Activated B cell treated with CpG ODN at 0.5 μM for 24 hours (primary cell): ENCODE measurements around the gene TLE2. TPM values are rescaled to one million over a fixed set of nuclear protein-coding genes. Genes with fewer than 3 reads are reported as not detected.

Experiments used
- ATAC-seq: fragments of 200-7000 bp; cut with Tn5 transposase; one replicate; pipeline ENCODE4 v1.10.0; 2021; ENCODE audit warnings: low read depth, mild to moderate bottlenecking, moderate library complexity
- CTCF ChIA-PET: fragments of 350-600 bp; sonication (Branson Sonifier 250); formaldehyde crosslinking; loops from one replicate; lab custom pipeline; 2021; ENCODE audit warnings: antibody characterized with exemption; lab: Charles Lee
- POLR2A ChIA-PET: fragments of 350-600 bp; sonication (Branson Sonifier 250); formaldehyde crosslinking; loops from one replicate; lab custom pipeline; 2021; ENCODE audit warnings: antibody characterized with exemption; lab: Charles Lee
- DNase-seq: peaks from one replicate; pipeline ENCODE4 v3.0.0; 2022
- H3K27ac Mint-ChIP-seq: one replicate; pipeline ENCODE4 v1.8.0; 2020; ENCODE audit warnings: mixed read lengths
- H3K27me3 Mint-ChIP-seq: one replicate; pipeline ENCODE4 v1.8.0; 2021; ENCODE audit warnings: mixed read lengths
- H3K36me3 Mint-ChIP-seq: one replicate; pipeline ENCODE4 v1.8.0; 2021; ENCODE audit warnings: low read depth, mixed read lengths
- H3K4me1 Mint-ChIP-seq: one replicate; pipeline ENCODE4 v1.8.0; 2021; ENCODE audit warnings: mixed read lengths
- H3K4me3 Mint-ChIP-seq: one replicate; pipeline ENCODE4 v1.8.0; 2020; ENCODE audit warnings: mild to moderate bottlenecking, mixed read lengths
- H3K9me3 Mint-ChIP-seq: one replicate; pipeline ENCODE4 v1.8.0; 2020; ENCODE audit warnings: mixed read lengths
- intact Hi-C: fragments of 100-400 bp; cut with micrococcal nuclease; formaldehyde crosslinking; loops from one replicate; pipeline ENCODE4 v1.15.1; 2024
- total RNA-seq: library from RNA; stranded (reverse); gene quantifications from 2 replicates; pipeline ENCODE4 v1.2.3, GENCODE V29; 2022
- TF ChIP-seq, protein P1 (sequence below): fragments of 200-600 bp; IDR thresholded peaks from one replicate; pipeline ENCODE4 v1.8.0; 2022; ENCODE audit warnings: antibody characterized with exemption, mild to moderate bottlenecking

The TLE2 gene
- total RNA-seq, 1 donor from 2014 or later, result 0.58 TPM

- Mint-ChIP-seq H3K36me3 (no peaks in the 10 kb centered on the region), H3K4me1 (peaks cover 17% of the 10 kb centered on the region), H3K27ac (no peak overlapping the region), H3K4me3 (no peak overlapping the region), H3K9me3 (no peaks in the 10 kb centered on the region), H3K27me3 (peaks cover 31% of the 10 kb centered on the region)
- intact Hi-C loops, result no loop called here
- TF ChIP-seq, protein P1, sequence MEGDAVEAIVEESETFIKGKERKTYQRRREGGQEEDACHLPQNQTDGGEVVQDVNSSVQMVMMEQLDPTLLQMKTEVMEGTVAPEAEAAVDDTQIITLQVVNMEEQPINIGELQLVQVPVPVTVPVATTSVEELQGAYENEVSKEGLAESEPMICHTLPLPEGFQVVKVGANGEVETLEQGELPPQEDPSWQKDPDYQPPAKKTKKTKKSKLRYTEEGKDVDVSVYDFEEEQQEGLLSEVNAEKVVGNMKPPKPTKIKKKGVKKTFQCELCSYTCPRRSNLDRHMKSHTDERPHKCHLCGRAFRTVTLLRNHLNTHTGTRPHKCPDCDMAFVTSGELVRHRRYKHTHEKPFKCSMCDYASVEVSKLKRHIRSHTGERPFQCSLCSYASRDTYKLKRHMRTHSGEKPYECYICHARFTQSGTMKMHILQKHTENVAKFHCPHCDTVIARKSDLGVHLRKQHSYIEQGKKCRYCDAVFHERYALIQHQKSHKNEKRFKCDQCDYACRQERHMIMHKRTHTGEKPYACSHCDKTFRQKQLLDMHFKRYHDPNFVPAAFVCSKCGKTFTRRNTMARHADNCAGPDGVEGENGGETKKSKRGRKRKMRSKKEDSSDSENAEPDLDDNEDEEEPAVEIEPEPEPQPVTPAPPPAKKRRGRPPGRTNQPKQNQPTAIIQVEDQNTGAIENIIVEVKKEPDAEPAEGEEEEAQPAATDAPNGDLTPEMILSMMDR, result no peak
- ChIA-PET POLR2A (no interaction called here), CTCF (no interaction called here)
- DNase-seq (no peak), ATAC-seq (no peak)
Observed at GRCh38 chr19:3024870-3025548, 4.1 kb downstream of the TLE2 start.

DNA sequence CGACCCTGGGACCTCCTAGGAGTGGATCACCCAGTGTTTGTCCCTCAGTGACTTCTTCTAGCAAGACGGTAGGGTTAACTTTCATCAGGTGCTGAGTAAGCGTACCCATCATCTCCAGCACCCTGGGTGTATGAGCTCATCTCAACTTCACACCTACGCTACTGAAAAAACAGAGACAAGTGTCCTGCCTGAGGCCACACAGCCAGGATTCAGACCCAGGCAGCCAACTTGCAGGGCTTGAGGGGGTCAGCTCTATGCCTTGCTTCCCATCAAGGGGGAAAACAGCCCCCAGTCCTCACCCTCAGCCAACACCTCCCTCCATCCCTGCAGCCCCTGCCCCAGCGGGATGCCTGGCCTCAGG is 4.6 kb downstream of the TLE2 start:
- DNase-seq, result no peak
- TF ChIP-seq, protein P1, result no peak
- Mint-ChIP-seq H3K4me3 (no peak overlapping the region), H3K9me3 (no peaks in the 10 kb centered on the region), H3K27ac (no peak overlapping the region), H3K36me3 (no peaks in the 10 kb centered on the region), H3K4me1 (peaks cover 12% of the 10 kb centered on the region), H3K27me3 (peaks cover 27% of the 10 kb centered on the region)
- CTCF ChIA-PET, result no interaction called here
- no peak for ATAC-seq
- POLR2A ChIA-PET, result no interaction called here
- intact Hi-C loops, result no loop called here

DNA sequence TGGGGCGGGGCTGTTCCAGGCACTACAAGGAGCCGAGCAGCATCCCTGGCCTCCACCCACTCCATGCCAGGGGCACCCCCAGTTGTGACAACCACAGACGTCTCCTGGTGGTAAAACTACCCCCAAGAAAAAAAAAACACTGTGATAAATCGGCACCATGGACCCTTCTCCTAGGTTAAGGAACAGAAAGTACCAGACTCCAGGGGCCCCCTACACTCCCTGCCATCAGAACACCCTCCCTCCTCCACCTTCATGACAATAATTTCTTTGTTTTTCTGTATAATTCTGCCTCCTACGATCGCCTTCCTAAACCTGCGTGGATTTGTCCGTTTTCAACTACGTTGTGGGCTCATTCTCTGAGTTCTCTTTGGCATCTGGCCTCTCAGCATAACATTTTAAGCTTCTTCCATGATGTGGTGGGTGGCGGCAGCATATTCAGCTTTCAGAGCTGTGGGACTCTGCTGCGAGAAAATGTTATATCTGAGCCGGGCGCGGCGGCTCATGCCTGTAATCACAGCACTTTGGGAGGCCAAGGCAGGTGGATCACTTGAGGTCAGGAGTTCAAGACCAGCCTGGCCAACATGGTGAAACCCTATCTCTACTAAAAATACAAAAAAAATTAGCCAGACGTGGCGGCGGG is 8.6 kb downstream of the TLE2 start:
- CTCF ChIA-PET, result no interaction called here
- DNase-seq (no peak), ATAC-seq (no peak)
- no peaks in the 10 kb centered on the region for H3K9me3 Mint-ChIP-seq
- TF ChIP-seq, protein P1, result no peak
- H3K27ac Mint-ChIP-seq, result no peak overlapping the region
- peaks cover 8% of the 10 kb centered on the region for H3K4me1 Mint-ChIP-seq
- peaks cover 12% of the 10 kb centered on the region for H3K27me3 Mint-ChIP-seq
- intact Hi-C loops, result no loop called here
- no peak overlapping the region for H3K4me3 Mint-ChIP-seq
- POLR2A ChIA-PET, result no interaction called here
- H3K36me3 Mint-ChIP-seq, result no peaks in the 10 kb centered on the region

- no peaks in the 10 kb centered on the region for H3K36me3 Mint-ChIP-seq
- DNase-seq (no peak), ATAC-seq (no peak)
- ChIA-PET CTCF (no interaction called here), POLR2A (no interaction called here)
- no peaks in the 10 kb centered on the region for H3K4me1 Mint-ChIP-seq
- TF ChIP-seq, protein P1, result no peak
- no peak overlapping the region for H3K27ac Mint-ChIP-seq
- no peak overlapping the region for H3K4me3 Mint-ChIP-seq
- H3K9me3 Mint-ChIP-seq, result no peaks in the 10 kb centered on the region
- peaks cover 7% of the 10 kb centered on the region for H3K27me3 Mint-ChIP-seq
- intact Hi-C loops, result no loop called here
Observed at GRCh38 chr19:3019211-3019854, 9.7 kb downstream of the TLE2 start.

GRCh38 chr19:3017923-3018322 is 11.2 kb downstream of the TLE2 start:
- ATAC-seq (no peak), DNase-seq (no peak)
- Mint-ChIP-seq H3K27me3 (no peaks in the 10 kb centered on the region), H3K4me1 (no peaks in the 10 kb centered on the region), H3K4me3 (no peak overlapping the region), H3K9me3 (no peaks in the 10 kb centered on the region), H3K36me3 (no peaks in the 10 kb centered on the region), H3K27ac (no peak overlapping the region)
- intact Hi-C loops, result no loop called here
- TF ChIP-seq, protein P1, result no peak
- ChIA-PET CTCF (no interaction called here), POLR2A (no interaction called here)
